ENCODE results near the gene CEBPG. TPM values are rescaled to one million over a fixed set of nuclear protein-coding genes. Genes with fewer than 3 reads are reported as not detected.

Gene CEBPG
- total RNA-seq, 1 experiment from 2014 or later: 17.3 TPM

GRCh38 chr19:33418871-33419787 is 45.6 kb downstream of the CEBPG start:
- DNase-seq (ENCODE audit: low read depth): no peak

- no peak for DNase-seq (ENCODE audit: low read depth)
These were observed 46.2 kb downstream of the CEBPG start for GRCh38 chr19:33419788-33420130.

GRCh38 chr19:33420821-33421220 is 47.3 kb downstream of the CEBPG start:
- no peak for DNase-seq (ENCODE audit: low read depth)

GRCh38 chr19:33421368-33421767 is 47.9 kb downstream of the CEBPG start:
- DNase-seq (ENCODE audit: low read depth): no peak

GRCh38 chr19:33422369-33423180 is 49.1 kb downstream of the CEBPG start:
- DNase-seq (ENCODE audit: low read depth): no peak

GRCh38 chr19:33424181-33424580 is 50.7 kb downstream of the CEBPG start:
- DNase-seq (ENCODE audit: low read depth): no peak

- DNase-seq (ENCODE audit: low read depth): no peak
These were observed 53.3 kb downstream of the CEBPG start for GRCh38 chr19:33426621-33427361.

- no peak for DNase-seq (ENCODE audit: low read depth)
These were observed 54.5 kb downstream of the CEBPG start for GRCh38 chr19:33427801-33428626.

- no peak for DNase-seq (ENCODE audit: low read depth)
These were observed 55.2 kb downstream of the CEBPG start for GRCh38 chr19:33428627-33429125.

GRCh38 chr19:33429891-33430673 is 56.6 kb downstream of the CEBPG start:
- no peak for DNase-seq (ENCODE audit: low read depth)

GRCh38 chr19:33430674-33431277 is 57.3 kb downstream of the CEBPG start:
- DNase-seq (ENCODE audit: low read depth): peak; percentile 51

- DNase-seq (ENCODE audit: low read depth): no peak
These were observed 58.5 kb downstream of the CEBPG start for GRCh38 chr19:33432015-33432414.

Other genes with a start within 250 kb of the CEBPG start
- not detected in 2 replicates for gene WDR88, start 241.6 kb upstream of the CEBPG start, total RNA-seq (2014; rRNA removed)
- gene LRP3, start 179.4 kb upstream of the CEBPG start, total RNA-seq (2014; rRNA removed): 63.6 and 67.1 TPM in 2 replicates
- gene SLC7A10, start 147.9 kb upstream of the CEBPG start, total RNA-seq (2014; rRNA removed): not detected in 2 replicates
- gene CEBPA, start 71.2 kb upstream of the CEBPG start, total RNA-seq (2014; rRNA removed): 0.17 and 0.19 TPM in 2 replicates
- 58.5 and 74.5 TPM in 2 replicates for gene PEPD, start 148.1 kb downstream of the CEBPG start, total RNA-seq (2014; rRNA removed)
- not detected in 2 replicates for gene CHST8, start 248.2 kb downstream of the CEBPG start, total RNA-seq (2014; rRNA removed)